ELF-1 (cell line): ENCODE measurements around the gene CD38.
A peak's percentile ranks its signal among the peaks of the same experiment; 100 is the strongest.
"Not testable (repeated sequence)": the region's sequence is repeated elsewhere in the genome, so short reads cannot be mapped to it uniquely, and the experiment has no call there.

Source experiments
- DNase-seq: peaks from one replicate; pipeline ENCODE4 v3.0.0-alpha.2; 2016; ENCODE audit warnings: low read depth, low spot score

The CD38 gene

GRCh38 chr4:15778289-15779241 lies at the start of gene CD38:
CD38 (plus strand) TSS chr4:15778328; CDS start chr4:15778415, 87 bp downstream.
- DNase-seq = peak; percentile 57

GRCh38 chr4:15729910-15730533 lies 48.1 kb upstream of the CD38 start:
- DNase-seq = peak; percentile 14

- DNase-seq = not testable (repeated sequence)
These were observed 45.1 kb upstream of the CD38 start for GRCh38 chr4:15733061-15733460.

GRCh38 chr4:15735536-15735935 lies 42.6 kb upstream of the CD38 start:
- no peak for DNase-seq

GRCh38 chr4:15736514-15737050 lies 41.5 kb upstream of the CD38 start:
- DNase-seq = no peak

GRCh38 chr4:15737255-15737654 lies 40.9 kb upstream of the CD38 start:
- no peak for DNase-seq

- no peak for DNase-seq
These were observed 39.3 kb upstream of the CD38 start for GRCh38 chr4:15738877-15739276.

GRCh38 chr4:15740764-15741404 lies 37.2 kb upstream of the CD38 start:
- DNase-seq = no peak

- DNase-seq = no peak
These were observed 36.0 kb upstream of the CD38 start for GRCh38 chr4:15742083-15742582.

GRCh38 chr4:15742637-15743036 lies 35.5 kb upstream of the CD38 start:
- DNase-seq = no peak

GRCh38 chr4:15744016-15744545 lies 34.0 kb upstream of the CD38 start:
- no peak for DNase-seq

GRCh38 chr4:15746110-15746509 lies 32.0 kb upstream of the CD38 start:
- DNase-seq = no peak

GRCh38 chr4:15749001-15749400 lies 29.1 kb upstream of the CD38 start:
- no peak for DNase-seq

GRCh38 chr4:15751153-15751552 lies 27.0 kb upstream of the CD38 start:
- no peak for DNase-seq

GRCh38 chr4:15753081-15753480 lies 25.0 kb upstream of the CD38 start:
- no peak for DNase-seq

GRCh38 chr4:15753786-15754185 lies 24.3 kb upstream of the CD38 start:
- DNase-seq = no peak

- no peak for DNase-seq
These were observed 23.8 kb upstream of the CD38 start for GRCh38 chr4:15754323-15754722.

GRCh38 chr4:15755321-15756155 lies 22.6 kb upstream of the CD38 start:
- no peak for DNase-seq

GRCh38 chr4:15756361-15756861 lies 21.7 kb upstream of the CD38 start:
- no peak for DNase-seq

- DNase-seq = no peak
These were observed 21.1 kb upstream of the CD38 start for GRCh38 chr4:15757054-15757453.

GRCh38 chr4:15758294-15758693 lies 19.8 kb upstream of the CD38 start:
- no peak for DNase-seq
